Measurements from ENCODE around the gene SCAMP1.
"Not testable (repeated sequence)": the region's sequence is repeated elsewhere in the genome, so short reads cannot be mapped to it uniquely, and the experiment has no call there.

SCAMP1 gene

GRCh38 chr5:78420548-78420947, 60.1 kb downstream of the SCAMP1 start:
- Mint-ChIP-seq H3K9me3 (no peaks in the 10 kb centered on the region), H3K4me1 (ENCODE audit: low read depth) (no peaks in the 10 kb centered on the region), H3K27ac (no peak overlapping the region), H3K36me3 (ENCODE audit: low read depth) (peaks cover 42% of the 10 kb centered on the region), H3K27me3 (no peaks in the 10 kb centered on the region), H3K4me3 (no peak overlapping the region)
- intact Hi-C loops (cut with micrococcal nuclease) = no loop called here

DNA sequence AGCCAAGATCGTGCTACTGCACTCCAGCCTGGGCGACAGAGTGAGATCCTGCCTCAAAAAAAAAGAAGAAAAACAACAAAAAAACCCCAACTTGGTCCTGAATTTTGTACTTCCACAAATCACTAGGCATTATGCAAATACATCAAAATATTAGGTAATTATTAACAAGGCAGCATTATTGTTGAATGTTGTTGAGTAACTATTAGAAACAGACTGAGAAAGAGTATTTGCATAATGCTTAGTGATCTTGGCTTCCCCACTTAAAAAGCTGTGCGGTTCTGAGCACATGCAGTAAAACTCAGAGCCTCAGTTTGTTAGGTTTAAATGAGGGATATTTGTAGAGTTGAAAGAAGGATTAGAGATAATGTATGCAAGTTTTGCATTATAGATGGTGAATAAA, 64.2 kb downstream of the SCAMP1 start:
- Mint-ChIP-seq H3K27me3 (no peaks in the 10 kb centered on the region), H3K27ac (no peak overlapping the region), H3K4me3 (no peak overlapping the region), H3K9me3 (peaks cover 9% of the 10 kb centered on the region), H3K4me1 (ENCODE audit: low read depth) (no peaks in the 10 kb centered on the region), H3K36me3 (ENCODE audit: low read depth) (peaks cover 29% of the 10 kb centered on the region)
- intact Hi-C loops (cut with micrococcal nuclease) = no loop called here

DNA sequence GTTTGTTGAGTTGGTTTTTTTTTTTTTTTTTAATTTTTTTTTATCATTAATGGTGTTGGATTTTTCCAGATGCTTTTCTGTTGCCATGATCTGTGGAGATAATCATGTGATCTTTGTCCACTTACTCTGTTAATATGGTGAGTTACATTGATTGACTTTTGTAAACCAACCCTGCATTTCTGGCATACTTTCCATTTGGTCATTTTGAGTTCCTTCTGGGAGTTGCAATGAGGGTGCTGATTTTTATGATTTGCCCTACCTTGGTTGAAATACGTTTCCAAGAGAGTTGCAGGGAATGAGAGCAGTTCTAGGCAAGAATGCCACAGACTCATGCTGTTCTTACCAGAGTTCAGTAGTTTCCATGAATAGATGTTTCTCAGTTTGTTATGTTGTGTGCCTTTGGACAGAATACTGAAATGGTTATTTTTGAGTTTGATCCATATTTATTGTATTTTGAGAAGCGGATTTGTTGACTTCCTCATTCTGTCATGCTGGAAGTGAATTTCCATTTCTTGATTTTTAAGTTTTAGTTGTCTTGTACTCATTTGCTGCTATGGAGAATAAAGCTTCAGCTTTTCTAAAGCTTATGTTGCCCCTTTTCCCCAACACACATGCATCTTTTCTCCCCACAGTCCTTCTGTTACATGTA, 69.0 kb downstream of the SCAMP1 start:
- H3K36me3 Mint-ChIP-seq (ENCODE audit: low read depth) = peaks cover 39% of the 10 kb centered on the region
- H3K27ac Mint-ChIP-seq = no peak overlapping the region
- peaks cover 9% of the 10 kb centered on the region for H3K9me3 Mint-ChIP-seq
- no peaks in the 10 kb centered on the region for H3K4me1 Mint-ChIP-seq (ENCODE audit: low read depth)
- H3K4me3 Mint-ChIP-seq = no peak overlapping the region
- H3K27me3 Mint-ChIP-seq = no peaks in the 10 kb centered on the region
- intact Hi-C loops (cut with micrococcal nuclease) = no loop called here

- peaks cover 9% of the 10 kb centered on the region for H3K9me3 Mint-ChIP-seq
- intact Hi-C loops (cut with micrococcal nuclease) = loop anchor here (1.0 kb wide), 1 partner anchor 7 kb away; no protein-coding TSS in a partner anchor
Observed at GRCh38 chr5:78430866-78431265, 70.4 kb downstream of the SCAMP1 start.

DNA sequence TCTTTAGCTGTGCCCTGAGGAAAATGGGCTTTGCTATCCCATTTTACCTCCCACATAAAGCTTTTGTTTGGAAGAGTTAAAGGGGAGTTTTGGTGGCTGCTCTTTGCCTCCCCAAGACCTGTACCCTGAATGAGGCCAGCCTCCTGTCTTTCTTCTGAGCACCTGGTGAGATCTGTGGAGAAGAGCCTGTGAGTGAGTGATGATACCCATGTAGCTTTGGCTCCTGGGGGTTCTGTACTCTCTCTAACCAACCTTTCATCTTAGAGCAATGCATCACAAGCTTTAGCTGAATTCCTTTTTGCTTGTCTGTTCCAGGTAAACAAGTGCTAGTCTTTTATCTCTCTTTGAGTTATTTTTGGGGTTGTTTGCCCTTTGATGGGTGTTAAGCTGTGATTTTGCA, 73.6 kb downstream of the SCAMP1 start:
- H3K4me3 Mint-ChIP-seq = no peak overlapping the region
- H3K27me3 Mint-ChIP-seq = no peaks in the 10 kb centered on the region
- H3K27ac Mint-ChIP-seq = no peak overlapping the region
- H3K9me3 Mint-ChIP-seq = peaks cover 9% of the 10 kb centered on the region
- no peaks in the 10 kb centered on the region for H3K4me1 Mint-ChIP-seq (ENCODE audit: low read depth)
- peaks cover 58% of the 10 kb centered on the region for H3K36me3 Mint-ChIP-seq (ENCODE audit: low read depth)
- intact Hi-C loops (cut with micrococcal nuclease) = no loop called here

More at GRCh38 chr5:78430866-78431265, 70.4 kb downstream of the SCAMP1 start:
- Mint-ChIP-seq H3K27ac (no peak overlapping the region), H3K4me1 (ENCODE audit: low read depth) (no peaks in the 10 kb centered on the region), H3K4me3 (no peak overlapping the region), H3K27me3 (no peaks in the 10 kb centered on the region), H3K36me3 (ENCODE audit: low read depth) (peaks cover 46% of the 10 kb centered on the region)

DNA sequence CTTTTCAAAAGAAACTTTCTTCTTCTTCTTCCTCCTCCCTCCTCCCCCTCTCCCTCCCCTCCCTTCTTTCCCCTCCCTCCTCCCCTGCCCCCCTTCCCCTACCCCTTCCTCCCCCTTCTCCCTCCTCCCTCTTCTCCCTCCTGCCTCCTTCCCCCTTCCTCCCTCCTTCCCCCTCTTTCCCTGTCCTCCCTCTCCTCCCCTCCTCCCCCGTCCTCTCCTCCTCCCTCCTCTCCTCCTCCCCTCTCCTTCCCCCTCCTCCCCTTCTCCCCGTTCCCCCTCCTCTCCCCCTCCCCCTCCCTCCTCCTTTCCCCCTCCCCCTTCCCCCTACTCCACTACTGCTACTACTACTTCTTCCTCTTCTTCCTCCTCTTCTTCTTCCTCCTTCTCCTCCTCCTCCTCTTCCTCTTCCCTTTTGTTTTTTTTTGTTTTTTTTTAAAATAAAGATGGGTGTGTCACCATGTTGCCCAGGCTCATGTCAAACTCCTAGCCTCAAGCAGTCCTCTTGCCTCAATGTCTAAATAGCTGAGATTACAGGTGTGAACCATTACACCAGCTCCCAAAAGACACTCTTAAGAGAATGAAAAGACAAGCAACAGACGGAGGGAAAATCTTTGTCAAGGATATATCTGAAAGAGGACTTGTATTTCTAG, 87.5 kb downstream of the SCAMP1 start:
- intact Hi-C loops (cut with micrococcal nuclease) = no loop called here
- Mint-ChIP-seq H3K9me3 (peaks cover 10% of the 10 kb centered on the region), H3K27me3 (no peaks in the 10 kb centered on the region), H3K36me3 (ENCODE audit: low read depth) (peaks cover 25% of the 10 kb centered on the region), H3K27ac (no peak overlapping the region), H3K4me3 (no peak overlapping the region), H3K4me1 (ENCODE audit: low read depth) (peaks cover 8% of the 10 kb centered on the region)

GRCh38 chr5:78449103-78449502, 88.7 kb downstream of the SCAMP1 start:
- no peaks in the 10 kb centered on the region for H3K27me3 Mint-ChIP-seq
- H3K9me3 Mint-ChIP-seq = peaks cover 10% of the 10 kb centered on the region
- no peak overlapping the region for H3K4me3 Mint-ChIP-seq
- peaks cover 22% of the 10 kb centered on the region for H3K36me3 Mint-ChIP-seq (ENCODE audit: low read depth)
- H3K4me1 Mint-ChIP-seq (ENCODE audit: low read depth) = peaks cover 8% of the 10 kb centered on the region
- intact Hi-C loops (cut with micrococcal nuclease) = no loop called here
- no peak overlapping the region for H3K27ac Mint-ChIP-seq

DNA sequence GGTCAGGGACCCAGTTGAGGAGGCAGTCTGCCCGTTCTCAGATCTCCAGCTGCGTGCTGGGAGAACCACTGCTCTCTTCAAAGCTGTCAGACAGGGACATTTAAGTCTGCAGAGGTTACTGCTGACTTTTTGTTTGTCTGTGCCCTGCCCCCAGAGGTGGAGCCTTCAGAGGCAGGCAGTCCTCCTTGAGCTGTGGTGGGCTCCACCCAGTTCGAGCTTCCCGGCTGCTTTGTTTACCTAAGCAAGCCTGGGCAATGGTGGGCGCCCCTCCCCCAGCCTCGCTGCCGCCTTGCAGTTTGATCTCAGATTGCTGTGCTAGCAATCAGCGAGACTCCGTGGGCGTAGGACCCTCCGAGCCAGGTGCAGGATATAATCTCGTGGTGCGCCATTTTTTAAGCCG, 97.1 kb downstream of the SCAMP1 start:
- H3K9me3 Mint-ChIP-seq; intact Hi-C loops (cut with micrococcal nuclease); H3K4me1 Mint-ChIP-seq (ENCODE audit: low read depth); H3K27ac Mint-ChIP-seq; H3K4me3 Mint-ChIP-seq; H3K27me3 Mint-ChIP-seq: not testable (repeated sequence)
- H3K36me3 Mint-ChIP-seq (ENCODE audit: low read depth) = peaks cover 40% of the 10 kb centered on the region

GRCh38 chr5:78458843-78459242, 98.4 kb downstream of the SCAMP1 start:
- intact Hi-C loops (cut with micrococcal nuclease) = no loop called here
- Mint-ChIP-seq H3K9me3 (no peaks in the 10 kb centered on the region), H3K4me1 (ENCODE audit: low read depth) (peaks cover 5% of the 10 kb centered on the region), H3K27ac (no peak overlapping the region), H3K27me3 (no peaks in the 10 kb centered on the region), H3K36me3 (ENCODE audit: low read depth) (peaks cover 47% of the 10 kb centered on the region), H3K4me3 (no peak overlapping the region)

GRCh38 chr5:78467140-78467539, 106.7 kb downstream of the SCAMP1 start:
- no peaks in the 10 kb centered on the region for H3K9me3 Mint-ChIP-seq
- no peak overlapping the region for H3K27ac Mint-ChIP-seq
- peaks cover 22% of the 10 kb centered on the region for H3K36me3 Mint-ChIP-seq (ENCODE audit: low read depth)
- H3K27me3 Mint-ChIP-seq = no peaks in the 10 kb centered on the region
- intact Hi-C loops (cut with micrococcal nuclease) = no loop called here
- H3K4me3 Mint-ChIP-seq = no peak overlapping the region
- H3K4me1 Mint-ChIP-seq (ENCODE audit: low read depth) = no peaks in the 10 kb centered on the region

- Mint-ChIP-seq H3K27ac (no peak overlapping the region), H3K4me3 (no peak overlapping the region), H3K9me3 (no peaks in the 10 kb centered on the region), H3K36me3 (ENCODE audit: low read depth) (peaks cover 19% of the 10 kb centered on the region), H3K4me1 (ENCODE audit: low read depth) (no peaks in the 10 kb centered on the region), H3K27me3 (no peaks in the 10 kb centered on the region)
- intact Hi-C loops (cut with micrococcal nuclease) = loop anchor here (2.0 kb wide), 1 partner anchor 159 kb away; no protein-coding TSS in a partner anchor
Observed at GRCh38 chr5:78467752-78468357, 107.4 kb downstream of the SCAMP1 start.

- Mint-ChIP-seq H3K4me1 (ENCODE audit: low read depth) (no peaks in the 10 kb centered on the region), H3K27me3 (no peaks in the 10 kb centered on the region), H3K27ac (no peak overlapping the region), H3K4me3 (no peak overlapping the region), H3K36me3 (ENCODE audit: low read depth) (peaks cover 7% of the 10 kb centered on the region), H3K9me3 (no peaks in the 10 kb centered on the region)
- intact Hi-C loops (cut with micrococcal nuclease) = loop anchor here (5.0 kb wide), 2 partner anchors 65 to 495 kb away; no protein-coding TSS in a partner anchor
Observed at GRCh38 chr5:78471896-78472295, 111.5 kb downstream of the SCAMP1 start.

DNA sequence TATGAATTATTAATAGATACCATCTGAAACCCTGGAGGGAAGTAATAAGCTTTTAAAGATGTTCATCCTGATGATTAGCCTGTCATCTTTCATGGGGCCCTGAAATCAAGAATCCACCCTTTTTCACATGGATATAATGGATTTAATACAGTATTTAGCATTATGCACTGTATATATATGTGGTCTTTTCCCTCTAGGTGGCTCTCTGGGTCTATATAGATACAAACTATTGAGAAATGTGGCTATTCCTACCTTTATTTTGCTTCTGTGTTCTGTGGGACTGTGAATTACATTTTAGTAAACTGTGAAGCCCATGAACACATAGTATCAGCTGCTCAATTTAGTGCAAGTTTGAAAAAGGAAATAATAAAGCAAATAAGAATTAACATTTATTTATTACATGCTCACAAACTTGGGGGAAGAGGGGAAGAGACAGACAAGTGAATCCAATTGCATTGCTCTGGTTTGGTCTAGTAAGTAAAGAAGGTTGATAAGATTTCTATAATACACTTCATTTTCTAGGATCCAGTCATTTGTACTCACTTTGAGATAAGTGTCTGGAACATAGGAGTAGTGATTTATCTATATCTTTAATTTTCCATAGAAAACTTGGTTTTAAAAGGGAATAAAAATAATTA, 112.2 kb downstream of the SCAMP1 start:
- Mint-ChIP-seq H3K9me3 (no peaks in the 10 kb centered on the region), H3K4me1 (ENCODE audit: low read depth) (no peaks in the 10 kb centered on the region), H3K27ac (no peak overlapping the region), H3K36me3 (ENCODE audit: low read depth) (peaks cover 6% of the 10 kb centered on the region), H3K27me3 (no peaks in the 10 kb centered on the region), H3K4me3 (no peak overlapping the region)
- intact Hi-C loops (cut with micrococcal nuclease) = loop anchor here (5.0 kb wide), 2 partner anchors 65 to 495 kb away; no protein-coding TSS in a partner anchor

DNA sequence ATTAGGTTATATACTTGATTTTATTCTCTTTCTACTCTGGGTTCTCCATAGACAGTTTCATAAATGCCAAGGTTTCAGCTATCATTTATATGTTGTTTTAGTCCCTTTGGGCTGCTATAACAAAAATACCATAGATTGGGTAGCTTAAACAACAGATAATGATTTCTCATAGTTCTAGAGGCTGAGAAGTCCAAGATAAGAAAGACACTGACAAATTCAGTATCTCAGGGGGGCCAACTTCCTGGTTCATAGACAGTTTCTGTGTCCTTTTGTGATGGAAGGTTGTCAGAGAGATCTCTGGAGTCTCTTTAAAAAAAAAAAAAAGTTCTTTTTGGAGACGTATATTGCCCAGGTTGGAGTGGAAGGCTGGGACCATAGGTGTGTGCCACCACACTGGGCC, 113.3 kb downstream of the SCAMP1 start:
- no peak overlapping the region for H3K27ac Mint-ChIP-seq
- no peaks in the 10 kb centered on the region for H3K27me3 Mint-ChIP-seq
- no peak overlapping the region for H3K4me3 Mint-ChIP-seq
- intact Hi-C loops (cut with micrococcal nuclease) = loop anchor here (5.0 kb wide), 2 partner anchors 64 to 494 kb away; no protein-coding TSS in a partner anchor
- H3K36me3 Mint-ChIP-seq (ENCODE audit: low read depth) = peaks cover 6% of the 10 kb centered on the region
- no peaks in the 10 kb centered on the region for H3K4me1 Mint-ChIP-seq (ENCODE audit: low read depth)
- no peaks in the 10 kb centered on the region for H3K9me3 Mint-ChIP-seq
